NCI-H510A (cell line): ENCODE measurements around the gene CEP20.

Experiments
- DNase-seq: peaks from one replicate; lab custom pipeline; 2025; lab: John Stamatoyannopoulos, UW

CEP20 gene

DNA sequence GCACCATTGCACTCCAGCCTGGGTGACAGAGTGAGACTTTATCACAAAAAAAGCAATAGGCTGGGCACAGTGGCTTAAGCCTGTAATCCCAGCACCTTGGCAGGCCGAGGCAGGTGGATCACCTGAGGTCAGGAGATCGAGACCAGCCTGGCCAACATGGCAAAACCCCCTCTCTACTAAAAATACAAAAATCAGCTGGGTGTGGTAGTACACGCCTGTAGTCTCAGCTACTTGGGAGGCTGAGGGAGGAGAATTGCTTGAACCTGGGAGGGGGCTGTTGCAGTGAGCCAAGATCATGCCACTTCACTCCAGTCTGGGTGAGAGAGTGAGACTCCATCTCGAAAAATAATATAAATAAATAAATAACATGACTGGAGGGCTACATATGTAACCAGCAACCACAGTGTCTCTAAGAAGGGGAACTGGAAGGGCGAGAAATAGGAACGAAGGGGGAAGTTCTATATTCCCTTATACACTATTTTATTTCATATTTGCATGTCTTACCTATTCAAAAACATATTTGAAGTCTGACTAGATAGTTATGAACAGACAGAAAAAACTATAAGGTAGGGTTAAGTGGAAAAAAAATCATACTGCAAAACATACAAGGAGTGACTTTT, 57.5 kb downstream of the CEP20 start:
- DNase-seq: no peak

DNA sequence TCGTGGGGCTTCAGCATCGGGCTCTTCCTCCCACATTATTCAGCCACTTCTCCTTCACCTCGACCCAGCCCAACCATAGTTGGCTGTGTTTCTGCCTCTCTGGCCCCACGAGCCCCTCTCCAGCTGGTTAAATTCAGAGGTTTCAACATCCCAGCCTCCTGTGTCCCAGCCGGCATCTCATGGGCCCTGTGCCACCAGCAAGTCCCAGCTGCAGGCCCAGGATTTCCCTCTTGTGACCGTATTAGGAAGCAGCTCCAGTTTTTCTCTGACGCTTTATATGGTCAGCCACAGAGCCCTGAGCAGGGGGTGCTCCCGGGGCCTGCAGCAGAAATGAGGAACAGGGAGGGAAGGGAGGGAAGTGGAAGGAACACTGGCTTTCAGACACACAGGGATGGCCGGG, 58.9 kb downstream of the CEP20 start:
- DNase-seq: no peak

DNA sequence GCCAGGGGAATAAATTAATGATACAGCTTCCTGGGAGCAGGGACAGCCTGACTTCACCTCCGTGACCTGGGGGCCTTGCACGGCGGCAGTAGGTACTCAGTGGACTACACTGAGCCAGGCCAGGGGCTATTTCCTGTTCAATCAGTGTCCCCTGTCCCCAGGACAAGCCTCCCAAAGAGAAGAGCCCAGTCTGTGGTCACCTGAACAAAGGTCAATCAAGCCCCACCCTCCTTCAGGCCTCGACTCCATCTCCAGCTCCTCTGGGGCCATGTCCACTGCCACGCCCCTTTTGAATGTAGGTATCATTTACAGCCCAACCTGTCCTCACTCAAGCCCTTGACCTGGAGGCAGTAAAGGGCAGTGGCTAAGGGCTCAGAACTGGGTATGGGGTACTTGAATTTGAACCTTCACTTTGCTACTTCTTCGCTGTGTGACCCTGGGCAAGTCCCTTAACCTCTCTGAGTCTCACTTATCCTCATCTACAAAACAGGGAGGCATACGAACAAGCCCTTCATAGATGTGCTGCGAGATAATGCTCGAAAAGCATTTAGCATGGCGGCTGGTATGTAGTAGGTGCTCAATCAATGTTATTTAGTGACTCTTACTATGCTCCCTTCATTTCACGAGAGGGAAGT, 60.6 kb downstream of the CEP20 start:
- DNase-seq: no peak

DNA sequence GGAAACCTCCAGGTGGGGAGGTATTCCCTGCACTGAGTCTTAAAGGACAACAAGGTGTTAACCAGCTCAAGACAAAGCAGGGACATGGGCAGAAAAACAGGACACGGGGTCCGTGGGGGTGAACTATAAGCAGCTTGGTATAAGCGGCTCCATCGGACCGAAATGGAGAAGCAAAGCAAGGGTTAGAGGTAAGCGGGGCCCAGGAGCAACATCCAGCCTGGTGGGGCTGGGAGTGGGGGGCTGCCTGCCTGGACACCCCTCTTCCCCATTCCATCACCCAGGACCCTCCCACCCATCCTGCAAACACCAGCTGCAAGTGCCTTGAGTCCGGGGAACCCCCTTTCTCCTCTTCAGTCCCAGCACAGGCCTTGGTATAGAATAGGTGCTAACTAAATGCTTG, 61.1 kb downstream of the CEP20 start:
- no peak for DNase-seq

DNA sequence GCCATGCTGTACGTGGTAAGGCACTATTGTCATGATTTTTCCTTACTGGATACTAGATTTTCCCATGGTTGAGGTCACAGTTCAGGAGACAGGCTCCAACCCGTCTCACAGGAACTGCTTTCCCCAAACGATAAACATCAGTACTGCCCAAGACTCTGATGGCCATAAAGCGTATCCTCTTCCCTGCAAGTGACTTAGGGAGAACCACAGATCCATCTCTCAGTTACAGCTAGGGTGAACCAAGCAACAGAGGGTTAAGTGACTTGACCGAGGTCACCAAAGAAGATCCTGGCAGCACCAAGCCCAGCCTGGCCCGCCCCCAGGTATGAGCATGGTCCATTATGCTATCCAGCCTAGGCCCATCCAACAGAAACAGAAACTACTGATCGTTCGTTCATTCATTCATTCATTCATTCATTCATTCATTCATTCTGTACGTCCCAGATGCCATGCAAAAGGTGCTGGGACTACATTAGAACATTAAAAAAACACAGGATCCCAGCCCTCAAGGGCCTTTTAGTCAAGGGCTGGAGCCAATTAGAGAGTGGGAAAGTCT, 62.6 kb downstream of the CEP20 start:
- no peak for DNase-seq

DNA sequence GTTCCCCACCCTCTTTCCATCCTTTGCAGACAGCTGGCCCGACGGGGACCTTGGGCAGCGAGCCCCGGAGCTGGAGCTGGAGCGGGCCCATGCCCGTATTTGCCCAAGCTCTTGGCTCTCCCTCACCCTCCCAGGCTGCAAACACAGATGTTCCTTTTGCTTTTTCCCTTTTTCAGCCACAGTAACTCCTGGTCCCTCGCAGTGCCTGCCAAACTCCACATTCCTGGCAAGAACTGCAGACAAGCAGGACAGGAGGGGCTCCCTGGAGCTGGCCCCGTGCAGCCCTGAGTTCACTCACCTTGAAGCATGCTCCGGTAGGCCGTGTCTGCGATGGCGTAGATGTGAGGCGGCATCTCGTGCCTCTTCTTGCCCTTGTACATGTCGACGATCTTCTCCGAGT, 65.4 kb downstream of the CEP20 start:
- DNase-seq: no peak

DNA sequence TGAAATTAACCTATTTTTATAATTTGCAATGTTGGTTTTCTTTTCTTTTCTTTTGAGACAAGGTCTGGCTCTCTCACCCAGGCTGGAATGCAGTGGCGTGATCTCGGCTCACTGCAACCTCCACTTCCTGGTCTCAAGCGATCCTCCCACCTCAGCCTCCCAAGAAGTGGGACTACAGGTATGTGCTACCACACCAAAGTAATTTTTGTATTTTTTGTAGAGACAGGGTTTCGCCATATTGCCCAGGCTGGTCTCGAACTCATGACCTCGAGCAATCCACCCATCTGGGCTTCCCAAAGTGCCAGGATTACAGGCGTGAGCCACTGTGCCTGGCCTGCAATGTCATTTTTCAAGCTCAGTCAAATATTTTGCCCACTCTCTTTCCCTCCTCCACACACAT, 67.6 kb downstream of the CEP20 start:
- DNase-seq: no peak

DNA sequence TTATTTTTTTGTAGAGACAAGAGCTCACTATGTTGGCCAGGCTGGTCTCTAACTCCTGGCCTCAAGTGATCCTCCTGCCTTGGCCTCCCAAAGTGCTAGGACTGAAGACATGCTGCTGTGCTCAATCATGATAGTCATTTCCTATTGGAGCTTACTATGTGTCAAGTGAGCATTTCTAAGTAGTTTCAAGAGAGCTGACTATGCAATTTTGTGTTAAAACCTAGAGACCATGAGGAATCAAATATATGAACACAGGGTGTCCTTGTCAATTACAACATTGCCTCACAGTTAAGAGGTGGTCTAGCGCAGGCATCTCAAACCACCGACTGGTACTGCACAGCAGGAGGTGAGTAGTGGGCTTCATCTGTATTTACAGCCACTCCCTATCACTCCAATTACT, 69.4 kb downstream of the CEP20 start:
- DNase-seq: no peak

DNA sequence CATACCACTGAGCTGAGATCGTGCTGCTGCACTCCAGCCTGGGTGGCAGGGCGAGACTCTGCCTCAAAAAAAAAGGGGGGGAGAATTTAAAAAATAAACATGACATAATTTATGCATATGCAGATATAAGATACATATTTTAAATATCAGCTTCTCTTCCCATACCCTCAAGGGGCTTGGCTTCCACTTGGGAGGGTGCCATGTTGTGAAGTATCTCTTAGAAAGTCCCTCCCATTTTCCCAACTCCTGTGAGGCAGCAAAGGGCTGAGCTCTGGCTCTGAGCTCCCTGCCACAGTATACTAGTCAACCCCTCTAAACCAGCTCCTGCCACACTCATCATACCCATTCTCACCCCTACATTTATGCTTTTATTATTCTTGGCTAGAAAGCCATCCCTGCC, 71.0 kb downstream of the CEP20 start:
- DNase-seq: no peak

DNA sequence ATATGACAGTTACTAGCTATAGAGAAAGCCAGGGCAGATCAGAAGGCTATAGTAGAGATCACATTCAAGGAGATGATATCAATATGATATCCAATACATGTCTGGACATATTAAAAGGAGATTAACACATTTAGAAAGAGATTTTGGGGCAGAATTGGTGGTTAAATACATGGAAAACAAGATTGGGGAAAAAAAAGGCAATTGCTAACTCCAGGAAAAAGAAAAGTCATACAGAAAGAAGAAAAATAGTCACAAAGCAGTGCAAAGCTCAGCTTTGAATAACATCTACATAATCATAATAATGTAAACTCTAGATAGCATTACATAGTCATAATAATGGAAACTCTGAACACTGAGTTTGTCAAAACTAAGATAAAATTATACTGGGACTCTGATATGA, 72.2 kb downstream of the CEP20 start:
- DNase-seq: no peak
